A549 (cell line): ENCODE measurements around the gene CDK9.

ENCODE experiments used
- CHD2 ChIP-seq: fragments of 150-350 bp; IDR thresholded peaks from 2 replicates; pipeline ENCODE4 v1.6.1; 2014; ENCODE audit warnings: low read length; ENCODE audit not compliant: partially characterized antibody
- ESRRA ChIP-seq: fragments of 150-350 bp; IDR thresholded peaks from 2 replicates; pipeline ENCODE4 v1.6.1; 2014; ENCODE audit warnings: mild to moderate bottlenecking, low read length, borderline replicate concordance
- SMC3 ChIP-seq: fragments of >200 bp; sonication (Bioruptor Twin); formaldehyde crosslinking; IDR thresholded peaks from 3 replicates; pipeline ENCODE4 v1.6.1; 2018; ENCODE audit warnings: inconsistent platforms
- TF ChIP-seq, protein P1 (sequence below): IDR thresholded peaks from 2 replicates; pipeline ENCODE4 v1.6.1; 2012

- TF ChIP-seq, protein P1, sequence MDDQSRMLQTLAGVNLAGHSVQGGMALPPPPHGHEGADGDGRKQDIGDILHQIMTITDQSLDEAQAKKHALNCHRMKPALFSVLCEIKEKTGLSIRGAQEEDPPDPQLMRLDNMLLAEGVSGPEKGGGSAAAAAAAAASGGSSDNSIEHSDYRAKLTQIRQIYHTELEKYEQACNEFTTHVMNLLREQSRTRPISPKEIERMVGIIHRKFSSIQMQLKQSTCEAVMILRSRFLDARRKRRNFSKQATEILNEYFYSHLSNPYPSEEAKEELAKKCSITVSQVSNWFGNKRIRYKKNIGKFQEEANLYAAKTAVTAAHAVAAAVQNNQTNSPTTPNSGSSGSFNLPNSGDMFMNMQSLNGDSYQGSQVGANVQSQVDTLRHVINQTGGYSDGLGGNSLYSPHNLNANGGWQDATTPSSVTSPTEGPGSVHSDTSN, result no peak
- TF ChIP-seq SMC3, result no peak
- no peak for TF ChIP-seq CHD2
- no peak for TF ChIP-seq ESRRA
Observed at GRCh38 chr9:127801955-127802575, 16.2 kb downstream of the CDK9 start.
